ENCODE data around the gene METRN.
"Not testable (repeated sequence)": the region's sequence is repeated elsewhere in the genome, so short reads cannot be mapped to it uniquely, and the experiment has no call there.

METRN gene

DNA sequence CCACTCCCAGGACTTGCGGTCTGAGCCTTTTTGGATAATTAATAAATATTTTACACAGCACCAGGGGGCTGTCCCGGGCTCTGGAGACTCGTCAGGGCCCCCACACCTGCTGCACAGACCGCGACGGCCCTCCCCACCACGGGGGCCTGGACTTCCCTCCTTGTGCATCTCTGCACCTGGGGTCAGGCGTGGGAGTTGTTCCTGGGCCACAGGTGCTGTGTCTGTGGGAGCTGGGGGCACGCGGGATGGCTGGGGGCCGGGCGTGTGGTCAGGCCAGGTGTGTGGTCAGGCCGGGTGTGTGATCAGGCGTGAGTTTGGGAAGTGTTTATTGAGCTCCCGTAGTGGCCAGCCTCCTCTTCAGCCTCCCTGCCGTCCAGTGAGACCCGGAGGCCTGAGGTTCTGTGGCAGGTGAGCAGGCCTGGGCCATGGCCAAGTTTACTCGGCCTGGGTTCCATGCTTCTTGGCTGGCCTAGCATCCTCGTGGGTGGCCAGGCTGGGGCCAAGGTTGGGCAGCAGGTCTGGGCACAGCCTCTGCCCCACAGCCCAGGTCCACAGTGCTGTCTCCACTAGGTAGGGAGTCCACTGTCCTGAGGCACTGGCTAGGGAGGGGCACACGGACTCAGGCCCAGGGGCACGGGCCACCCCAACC is 36.6 kb upstream of the METRN start:
- DNase-seq: no peak

DNA sequence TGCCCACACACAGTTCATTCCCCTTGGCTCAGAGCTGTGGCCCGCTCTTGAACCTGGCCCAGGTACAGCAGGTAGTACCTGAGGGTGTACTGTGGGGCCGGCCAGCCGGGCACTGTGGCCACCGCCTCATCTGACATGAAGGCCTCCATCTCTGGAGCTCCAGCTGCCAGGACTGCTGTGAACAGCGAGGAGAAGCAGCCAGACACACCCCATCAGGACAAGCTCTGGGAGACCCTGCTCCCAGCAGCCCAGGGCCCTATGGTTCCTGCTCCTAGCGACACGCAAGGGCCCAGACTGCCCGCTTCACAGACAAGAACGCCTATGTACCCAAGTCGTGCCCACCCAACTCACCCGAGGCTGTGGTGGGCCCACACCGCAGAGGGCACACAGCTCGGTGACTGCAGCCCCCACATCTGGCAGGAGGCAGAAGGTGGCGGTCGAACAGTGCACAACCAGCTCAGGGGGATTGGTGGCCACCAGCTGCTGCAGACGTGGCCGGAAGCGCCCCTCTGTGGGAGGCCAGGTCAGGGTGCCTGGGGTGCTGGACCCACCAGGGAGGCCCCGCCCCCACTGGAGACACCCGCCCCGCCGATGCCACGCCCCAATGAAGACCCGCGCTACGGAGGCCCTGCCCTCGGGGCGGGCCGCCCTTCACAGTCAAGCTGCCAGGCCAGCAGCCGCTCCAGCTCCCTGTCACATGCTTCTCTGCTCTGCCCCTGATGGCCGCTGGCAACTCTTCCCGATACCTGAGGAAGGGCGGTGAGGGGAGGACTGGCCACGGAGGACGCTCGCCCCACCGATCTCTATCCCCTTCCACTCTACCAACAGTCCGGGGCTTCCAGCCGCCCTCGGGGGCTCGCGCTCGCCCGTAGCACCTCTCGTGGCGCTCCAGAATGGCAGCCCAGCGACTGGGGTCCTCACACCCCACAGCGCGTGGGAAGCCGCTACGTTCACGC is 35.8 kb upstream of the METRN start:
- DNase-seq: peak; percentile 47

DNA sequence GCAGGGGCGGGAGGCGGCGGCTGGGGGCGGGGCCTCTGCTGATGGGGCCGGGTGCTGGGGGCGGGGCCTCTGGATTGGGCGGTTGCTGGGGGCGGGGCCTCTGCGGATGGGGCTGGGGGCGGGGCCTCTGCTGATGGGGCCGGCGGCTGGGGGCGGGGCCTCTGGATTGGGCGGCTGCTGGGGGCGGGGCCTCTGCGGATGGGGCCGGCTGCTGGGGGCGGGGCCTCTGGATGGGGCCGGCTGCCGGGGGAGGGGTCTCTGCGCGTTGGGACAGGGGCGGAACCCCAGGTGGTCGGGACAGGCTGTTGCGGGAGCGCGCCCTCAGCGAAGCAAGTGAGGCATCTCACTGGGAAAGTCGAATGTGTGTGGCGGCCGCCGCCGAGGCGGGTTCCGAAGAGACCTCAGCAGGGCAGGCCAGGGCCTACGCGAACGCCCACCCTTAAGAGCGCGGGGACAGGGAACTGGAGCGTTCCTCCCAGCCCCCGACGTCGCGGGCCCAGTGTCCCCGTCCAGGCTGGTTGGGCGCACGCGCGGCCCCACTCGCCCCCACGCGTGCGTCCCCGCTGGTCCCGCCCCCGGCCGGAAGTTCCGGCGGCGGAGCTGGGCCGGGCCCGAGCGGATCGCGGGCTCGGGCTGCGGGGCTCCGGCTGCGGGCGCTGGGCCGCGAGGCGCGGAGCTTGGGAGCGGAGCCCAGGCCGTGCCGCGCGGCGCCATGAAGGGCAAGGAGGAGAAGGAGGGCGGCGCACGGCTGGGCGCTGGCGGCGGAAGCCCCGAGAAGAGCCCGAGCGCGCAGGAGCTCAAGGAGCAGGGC is 34.9 kb upstream of the METRN start, which contains the start of gene STUB1:
STUB1 (plus strand) TSS at position 597 of the 811 bp plus-strand sequence; CDS start at position 713, 116 bp downstream.
- peak; percentile 46 for DNase-seq

DNA sequence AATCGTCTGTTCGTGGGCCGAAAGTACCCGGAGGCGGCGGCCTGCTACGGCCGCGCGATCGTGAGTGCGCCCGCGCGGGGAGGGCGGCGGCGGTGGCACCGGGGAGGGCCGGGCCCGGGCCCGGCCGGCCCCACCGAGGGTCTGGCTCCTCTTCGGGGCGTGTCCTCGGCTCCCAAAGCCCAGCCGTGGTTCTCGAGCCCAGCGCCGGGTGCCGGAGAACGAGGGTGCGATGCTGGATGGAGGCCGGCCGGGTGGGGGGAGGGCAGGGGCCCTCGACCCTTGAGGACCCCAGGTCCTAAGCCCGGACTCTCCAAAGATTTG is 34.3 kb upstream of the METRN start:
- no peak for DNase-seq

DNA sequence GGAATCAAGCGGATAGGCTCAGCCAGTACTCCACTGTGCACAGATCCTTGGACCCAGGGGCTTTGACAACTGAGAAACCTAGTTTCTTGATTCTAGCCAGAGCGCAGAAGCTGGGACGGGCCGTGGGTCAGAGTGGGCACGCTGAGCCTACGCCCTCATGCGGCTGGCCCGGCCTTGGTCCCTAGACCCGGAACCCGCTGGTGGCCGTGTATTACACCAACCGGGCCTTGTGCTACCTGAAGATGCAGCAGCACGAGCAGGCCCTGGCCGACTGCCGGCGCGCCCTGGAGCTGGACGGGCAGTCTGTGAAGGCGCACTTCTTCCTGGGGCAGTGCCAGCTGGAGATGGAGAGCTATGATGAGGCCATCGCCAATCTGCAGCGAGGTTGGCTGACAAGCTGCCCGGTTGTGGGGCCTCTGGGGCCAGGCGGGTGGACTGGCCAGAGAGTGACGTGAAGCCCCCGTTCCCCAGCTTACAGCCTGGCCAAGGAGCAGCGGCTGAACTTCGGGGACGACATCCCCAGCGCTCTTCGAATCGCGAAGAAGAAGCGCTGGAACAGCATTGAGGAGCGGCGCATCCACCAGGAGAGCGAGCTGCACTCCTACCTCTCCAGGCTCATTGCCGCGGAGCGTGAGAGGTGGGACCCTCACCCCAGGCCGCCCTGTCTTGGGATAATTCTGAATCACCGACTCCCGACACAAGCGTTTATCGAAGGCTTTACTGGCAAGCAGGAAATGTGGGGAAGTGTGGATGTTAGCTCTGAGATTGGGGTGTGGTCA is 33.8 kb upstream of the METRN start:
- DNase-seq: no peak

DNA sequence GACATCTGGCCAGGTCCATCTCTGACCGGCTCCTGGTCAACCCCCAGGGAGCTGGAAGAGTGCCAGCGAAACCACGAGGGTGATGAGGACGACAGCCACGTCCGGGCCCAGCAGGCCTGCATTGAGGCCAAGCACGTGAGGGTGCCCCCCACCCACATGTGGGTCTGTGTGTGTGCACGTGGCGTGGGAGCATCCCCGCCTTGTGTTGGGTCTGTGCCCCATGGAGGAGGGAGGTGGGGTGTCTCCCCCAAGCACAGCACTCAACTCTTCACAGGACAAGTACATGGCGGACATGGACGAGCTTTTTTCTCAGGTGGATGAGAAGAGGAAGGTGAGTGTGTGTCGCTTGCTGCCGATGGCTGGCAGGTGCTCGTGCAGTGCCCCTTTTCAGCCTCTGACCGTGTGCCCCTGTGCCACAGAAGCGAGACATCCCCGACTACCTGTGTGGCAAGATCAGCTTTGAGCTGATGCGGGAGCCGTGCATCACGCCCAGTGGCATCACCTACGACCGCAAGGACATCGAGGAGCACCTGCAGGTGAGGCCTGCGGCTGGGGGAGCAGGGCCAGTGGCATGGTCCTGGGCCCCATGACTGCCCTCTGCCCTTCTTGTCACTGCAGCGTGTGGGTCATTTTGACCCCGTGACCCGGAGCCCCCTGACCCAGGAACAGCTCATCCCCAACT is 33.0 kb upstream of the METRN start:
- DNase-seq: no peak

DNA sequence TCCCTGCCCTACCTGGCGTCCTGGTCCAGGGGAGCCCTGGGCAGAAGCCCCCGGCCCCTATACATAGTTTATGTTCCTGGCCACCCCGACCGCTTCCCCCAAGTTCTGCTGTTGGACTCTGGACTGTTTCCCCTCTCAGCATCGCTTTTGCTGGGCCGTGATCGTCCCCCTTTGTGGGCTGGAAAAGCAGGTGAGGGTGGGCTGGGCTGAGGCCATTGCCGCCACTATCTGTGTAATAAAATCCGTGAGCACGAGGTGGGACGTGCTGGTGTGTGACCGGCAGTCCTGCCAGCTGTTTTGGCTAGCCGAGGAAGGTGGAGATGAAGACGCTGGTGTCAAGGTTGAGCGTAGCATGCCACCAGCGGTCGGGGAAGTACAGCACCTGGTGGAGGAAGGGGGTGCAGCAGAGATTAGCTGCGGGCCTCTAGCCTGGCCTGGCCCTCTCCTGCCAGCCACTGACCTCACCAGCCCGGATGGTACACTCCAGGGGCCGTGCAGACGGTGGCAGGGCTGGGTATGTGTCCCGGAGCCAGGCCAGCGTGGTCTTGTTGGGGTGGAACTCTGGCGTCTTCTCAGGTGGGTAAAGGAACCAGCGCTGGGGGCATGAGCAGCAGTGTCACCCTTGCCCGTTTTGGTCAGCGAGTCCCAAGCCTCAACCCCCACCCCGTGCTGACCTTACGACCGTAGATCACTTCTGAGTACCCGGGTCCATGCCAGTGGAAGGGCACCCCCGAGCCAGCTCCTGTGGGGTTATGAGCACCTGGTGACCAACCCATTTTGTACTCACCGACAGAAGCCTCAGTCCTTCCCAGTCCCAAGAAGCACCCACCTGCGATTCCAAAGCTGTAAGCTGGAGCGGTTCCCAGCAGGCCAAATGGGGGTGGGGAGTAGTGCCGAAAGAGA is 32.2 kb upstream of the METRN start:
- no peak for DNase-seq

DNA sequence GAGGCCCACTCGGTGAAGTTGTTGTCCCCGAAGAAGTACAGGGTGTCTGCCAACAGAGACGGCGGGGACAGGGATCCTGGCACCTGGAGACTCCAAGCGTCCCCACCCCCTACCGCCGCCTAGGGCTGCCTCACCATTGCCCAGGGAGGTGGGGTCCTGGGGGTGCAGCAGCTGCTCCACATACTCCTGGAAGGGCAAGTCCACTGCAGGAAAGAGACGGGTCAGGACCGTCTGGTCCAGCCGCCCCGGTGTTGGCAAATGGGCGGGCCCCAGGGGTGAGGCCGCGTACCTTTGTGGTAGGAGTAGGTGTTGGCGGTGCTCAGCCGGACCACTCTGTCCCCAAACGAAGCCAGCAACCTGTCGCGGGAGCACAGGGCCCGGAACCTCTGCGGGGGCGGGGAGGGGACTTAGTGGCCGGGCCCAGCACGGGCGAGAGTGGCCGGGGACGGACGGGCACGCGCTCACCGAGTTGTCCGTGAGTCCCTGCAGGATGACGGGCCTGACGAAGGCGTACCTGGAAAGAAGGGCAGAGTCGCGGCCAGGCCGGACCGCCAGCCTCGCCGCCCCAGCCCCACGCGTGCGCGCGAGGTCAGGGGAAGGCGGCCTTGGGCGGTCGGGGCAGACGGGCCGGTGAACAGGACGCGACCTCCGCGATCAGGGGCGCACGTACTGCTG is 31.4 kb upstream of the METRN start:
- DNase-seq: no peak

DNA sequence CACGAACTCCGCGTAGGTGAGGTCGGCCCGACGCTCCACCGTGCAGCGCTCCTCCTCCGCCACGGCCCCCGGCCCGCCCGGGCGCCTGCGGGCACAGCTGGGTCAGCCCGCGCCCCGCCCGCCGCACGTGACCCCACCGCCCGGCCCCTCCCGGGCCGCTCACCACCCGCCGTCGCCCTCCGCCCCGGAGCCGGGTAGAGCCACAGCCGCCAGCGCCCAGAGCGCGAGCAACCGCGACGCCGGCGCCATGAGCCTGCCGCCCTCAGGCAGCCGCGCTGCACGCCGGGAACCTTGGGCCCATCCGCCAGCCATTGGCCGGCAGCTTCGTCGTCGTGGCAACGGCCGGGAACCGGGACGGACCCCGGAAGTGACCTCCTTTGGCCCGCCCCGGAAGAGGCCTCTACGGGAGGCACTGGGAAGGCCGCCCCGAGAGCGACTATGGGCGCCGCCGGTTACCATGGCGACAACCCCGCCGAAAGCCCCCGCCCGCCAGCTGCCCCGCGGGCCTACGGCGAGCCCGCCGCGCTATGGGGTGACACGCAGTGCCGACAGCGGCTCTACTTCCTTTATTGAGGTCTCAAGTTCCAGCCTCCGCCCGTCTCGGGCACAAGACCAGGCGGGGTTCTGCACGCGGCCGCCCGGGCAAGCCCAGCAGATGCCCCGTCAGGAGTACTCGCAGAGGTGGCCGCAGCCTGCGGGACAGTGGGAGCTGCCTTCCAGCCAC is 30.7 kb upstream of the METRN start, which contains the start of gene JMJD8:
JMJD8 (minus strand) TSS at position 264 of the 724 bp plus-strand sequence; CDS start at position 249, 15 bp downstream.
- DNase-seq: peak; percentile 72

DNA sequence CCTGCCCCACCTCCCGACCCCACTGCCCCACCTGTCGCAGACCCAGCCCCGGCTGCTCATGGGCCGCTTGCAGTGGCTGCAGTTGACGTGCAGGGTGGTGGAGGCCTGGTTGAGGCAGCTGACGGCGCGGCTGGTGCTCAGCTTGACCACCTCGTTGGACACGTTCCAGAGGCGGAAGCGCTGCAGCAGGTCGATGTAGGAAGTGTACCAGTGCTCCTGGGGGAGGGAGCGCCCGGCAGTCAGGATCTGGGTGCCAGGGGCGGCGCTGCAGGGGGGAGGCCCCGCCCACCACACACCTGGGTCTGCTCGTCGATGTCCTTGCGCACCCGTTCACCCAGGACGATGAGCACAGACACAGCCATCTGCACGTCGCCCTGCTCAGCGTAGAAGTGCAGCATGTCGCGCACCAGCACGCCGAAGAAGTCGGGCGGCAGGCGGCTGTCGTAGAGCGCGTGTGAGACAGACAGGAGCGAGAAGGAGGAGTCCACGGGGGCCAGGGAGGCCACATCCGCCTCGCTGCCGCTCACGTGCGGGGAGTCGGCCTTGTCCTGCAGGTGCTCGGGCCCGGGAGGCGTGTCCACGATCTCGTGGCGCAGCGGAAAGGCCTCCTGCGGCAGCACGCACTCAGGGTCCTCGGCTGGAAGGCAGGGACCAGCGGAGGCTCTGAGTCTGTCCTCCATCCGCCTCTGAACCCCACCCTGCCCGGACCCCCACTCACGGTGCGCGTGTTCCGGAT is 29.8 kb upstream of the METRN start:
- DNase-seq: no peak

DNA sequence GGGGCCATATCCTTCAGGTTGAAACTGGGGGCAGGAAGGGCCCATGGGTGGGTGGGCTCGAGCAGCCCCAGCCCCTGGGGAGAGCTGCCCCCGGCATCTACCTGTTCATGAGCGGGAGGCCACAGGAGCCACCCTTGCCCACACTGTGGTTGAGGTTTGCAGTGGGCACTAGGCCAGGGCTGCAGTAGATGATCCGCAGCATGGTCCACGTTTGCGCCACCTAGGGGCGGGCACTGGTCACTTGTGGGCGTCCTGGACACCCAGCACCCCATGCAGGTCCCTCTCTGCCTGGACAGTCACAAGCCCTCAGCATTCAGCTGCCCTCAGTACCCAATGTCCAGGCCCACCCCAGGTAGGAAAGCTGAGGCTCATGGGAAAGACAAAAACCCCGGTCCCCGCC is 29.0 kb upstream of the METRN start:
- DNase-seq: peak; percentile 4

DNA sequence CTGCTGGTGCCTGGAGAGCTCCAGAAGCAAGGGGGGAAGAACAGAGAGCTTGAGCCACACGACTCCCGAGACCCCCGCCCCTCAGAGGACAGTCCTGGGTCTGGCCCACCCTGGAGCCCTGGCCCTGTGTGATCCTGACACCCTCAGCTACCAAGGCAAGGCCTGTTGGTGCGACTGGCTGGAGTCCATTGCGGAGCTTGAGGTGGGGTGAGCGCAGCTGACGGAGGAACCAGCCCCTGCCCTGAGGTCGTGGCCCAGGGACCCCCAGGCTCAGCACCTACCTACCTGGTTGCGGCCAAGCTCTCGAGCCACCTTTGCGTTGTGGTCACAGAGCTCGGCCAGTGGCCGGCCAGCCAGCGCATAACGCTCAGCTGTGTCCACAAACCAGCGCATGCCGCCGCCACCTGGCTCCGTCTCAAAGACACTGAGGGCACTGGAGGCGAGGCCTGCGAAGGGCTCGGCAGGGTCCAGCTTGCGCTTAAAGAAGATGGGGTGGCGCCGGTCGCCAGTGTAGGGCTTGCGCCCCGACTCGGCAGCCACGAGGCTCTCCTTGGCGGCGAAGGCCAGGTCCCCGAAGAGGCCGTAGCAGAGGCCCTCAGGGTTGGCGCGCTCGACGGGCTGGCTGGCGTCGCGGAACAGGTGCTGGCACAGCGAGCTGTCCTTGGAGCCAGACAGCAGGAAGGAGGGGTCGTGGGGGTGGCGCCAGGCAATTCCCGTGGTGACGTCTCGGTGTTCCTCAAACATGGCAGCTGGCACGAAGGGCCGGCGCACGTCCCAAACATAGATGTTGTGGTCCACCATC is 28.3 kb upstream of the METRN start:
- no peak for DNase-seq

DNA sequence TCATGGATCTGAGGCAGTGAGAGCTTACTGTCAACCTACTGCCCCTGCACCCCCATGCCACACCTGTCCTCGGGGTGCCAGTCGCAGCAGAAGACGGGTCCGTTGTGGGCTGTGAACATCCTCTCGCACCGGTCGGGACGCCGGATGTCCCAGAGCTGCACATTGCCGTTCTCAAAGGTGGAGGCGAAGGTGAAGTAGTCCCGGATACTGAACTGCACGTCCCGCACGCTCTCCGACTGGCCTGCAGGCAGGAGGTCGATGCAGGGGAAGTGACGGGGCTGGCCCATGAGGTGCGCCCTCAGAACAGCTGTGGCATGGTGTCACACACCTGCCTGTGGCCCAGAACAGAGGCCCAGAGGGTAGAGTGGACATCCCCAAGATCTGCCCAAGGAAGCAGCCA is 27.4 kb upstream of the METRN start:
- no peak for DNase-seq

DNA sequence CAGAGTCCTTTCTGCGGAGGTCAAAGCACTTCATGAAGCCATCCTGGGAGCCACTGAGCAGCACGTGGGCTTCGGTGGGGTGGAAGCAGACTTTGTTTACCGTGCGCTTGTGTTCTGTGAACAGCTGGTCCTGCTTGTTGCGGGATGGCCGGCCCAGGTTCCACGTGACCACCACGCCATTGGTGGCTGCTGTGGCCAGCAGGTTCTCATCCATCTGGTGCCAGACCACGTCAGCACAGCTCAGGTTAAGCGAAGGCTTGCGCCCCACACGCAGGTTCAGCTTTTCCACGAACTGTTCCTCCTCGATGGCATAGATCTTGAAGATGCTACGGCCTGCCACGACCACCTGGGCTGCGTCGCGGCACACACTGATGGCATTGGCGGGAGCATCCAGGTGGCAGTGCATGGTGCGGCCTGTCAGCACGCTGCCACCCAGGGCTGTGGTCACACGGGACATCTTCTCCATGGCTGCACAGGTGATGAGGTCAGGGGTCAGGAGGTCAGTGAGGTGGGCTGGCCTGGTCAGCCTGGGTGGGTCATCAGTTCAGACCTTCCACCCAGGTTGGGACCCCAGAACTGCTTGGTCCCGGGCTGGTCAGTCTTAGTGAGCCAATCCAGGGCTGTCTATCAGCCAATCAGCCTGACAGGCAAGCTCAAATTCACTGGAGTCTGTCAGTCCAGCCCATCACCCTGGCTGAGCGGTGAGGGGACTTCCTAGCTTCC is 25.6 kb upstream of the METRN start:
- DNase-seq: no peak

DNA sequence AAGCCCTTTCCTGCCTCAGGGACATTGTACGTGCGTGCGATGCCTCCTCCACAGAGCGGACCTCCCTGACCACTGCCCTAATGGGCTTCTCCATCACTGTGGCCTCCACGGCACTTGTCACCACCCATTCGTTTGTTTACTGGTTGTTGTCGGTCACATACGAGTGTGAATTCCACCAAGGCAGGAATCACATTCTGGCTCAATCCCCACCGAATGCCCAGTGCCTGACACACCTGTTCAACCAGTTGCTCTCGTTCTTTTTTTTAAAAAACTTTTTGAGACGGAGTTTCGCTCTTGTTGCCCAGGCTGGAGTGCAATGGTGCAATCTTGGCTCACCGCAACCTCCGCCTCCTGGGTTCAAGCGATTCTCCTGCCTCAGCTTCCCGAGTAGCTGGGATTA is 23.7 kb upstream of the METRN start:
- DNase-seq: not testable (repeated sequence)

DNA sequence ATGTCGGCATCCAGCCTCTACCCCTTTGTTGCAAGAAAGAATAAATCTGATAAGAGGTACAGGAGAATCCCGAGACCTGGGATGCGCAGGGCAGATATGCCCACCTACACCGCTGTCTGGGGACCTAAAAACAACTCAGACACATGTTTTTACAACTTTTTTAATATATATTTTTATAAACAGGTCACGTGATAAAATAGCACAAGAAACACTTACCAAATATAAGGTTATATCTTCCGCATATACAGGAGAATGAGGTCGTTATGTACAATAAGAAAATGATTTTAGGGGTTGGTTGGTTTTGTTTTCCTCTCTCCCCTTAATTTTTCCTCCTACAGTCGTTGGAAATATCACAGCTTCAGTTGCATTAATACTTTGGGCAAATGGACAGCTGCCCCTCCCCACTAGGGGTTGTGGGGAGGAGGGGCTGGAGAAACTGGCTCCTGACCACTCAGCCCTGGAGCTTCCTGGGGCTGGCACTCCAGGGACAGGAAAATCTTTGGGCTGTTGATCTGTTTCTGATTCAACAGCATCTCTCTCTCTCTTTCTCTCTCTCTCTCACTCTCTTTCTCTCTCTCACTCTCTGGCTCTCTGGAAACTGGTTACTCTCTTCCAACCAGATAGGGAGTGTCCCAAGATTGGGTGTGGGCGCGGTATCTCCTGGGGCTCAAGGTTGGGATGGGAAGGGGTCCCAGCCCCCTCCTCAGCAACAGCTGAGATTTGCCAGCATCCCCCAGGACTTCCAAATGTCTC is 22.4 kb upstream of the METRN start:
- no peak for DNase-seq

Measured in NCI-H748 treated with DMSO at 0.1 percent for 48 hours (cell line).